T-helper 2 cell (primary cell): ENCODE measurements around the gene SMG6.

Experiments
- DNase-seq, 5 experiments: peaks; one replicate each; pipeline versions ENCODE4 v3.0.0 to v3.0.0-alpha.2; 2012 to 2022

SMG6 gene

GRCh38 chr17:2138761-2139160 is 164.8 kb downstream of the SMG6 start:
- no peak for DNase-seq

DNA sequence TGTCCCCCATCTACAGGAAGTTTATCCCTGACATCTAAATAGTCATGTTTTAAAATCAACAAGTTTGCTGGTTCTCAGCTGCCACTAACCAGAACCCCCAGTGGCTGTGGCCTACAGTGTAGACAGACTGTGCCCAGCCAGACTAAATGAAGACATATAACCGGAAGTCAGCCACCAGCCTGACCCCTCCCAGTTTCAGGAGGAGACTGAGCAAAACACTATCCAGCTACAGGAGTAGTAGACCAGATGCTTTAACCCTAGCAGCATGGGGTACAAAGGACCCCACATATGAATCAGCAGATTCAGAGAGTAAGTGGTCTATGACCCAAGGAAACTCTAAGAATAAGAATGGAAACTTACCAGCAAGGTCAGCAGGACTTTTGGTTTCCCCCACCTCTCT is 165.3 kb downstream of the SMG6 start:
- peak in 1 of 5 experiments; percentile 35 for DNase-seq

DNA sequence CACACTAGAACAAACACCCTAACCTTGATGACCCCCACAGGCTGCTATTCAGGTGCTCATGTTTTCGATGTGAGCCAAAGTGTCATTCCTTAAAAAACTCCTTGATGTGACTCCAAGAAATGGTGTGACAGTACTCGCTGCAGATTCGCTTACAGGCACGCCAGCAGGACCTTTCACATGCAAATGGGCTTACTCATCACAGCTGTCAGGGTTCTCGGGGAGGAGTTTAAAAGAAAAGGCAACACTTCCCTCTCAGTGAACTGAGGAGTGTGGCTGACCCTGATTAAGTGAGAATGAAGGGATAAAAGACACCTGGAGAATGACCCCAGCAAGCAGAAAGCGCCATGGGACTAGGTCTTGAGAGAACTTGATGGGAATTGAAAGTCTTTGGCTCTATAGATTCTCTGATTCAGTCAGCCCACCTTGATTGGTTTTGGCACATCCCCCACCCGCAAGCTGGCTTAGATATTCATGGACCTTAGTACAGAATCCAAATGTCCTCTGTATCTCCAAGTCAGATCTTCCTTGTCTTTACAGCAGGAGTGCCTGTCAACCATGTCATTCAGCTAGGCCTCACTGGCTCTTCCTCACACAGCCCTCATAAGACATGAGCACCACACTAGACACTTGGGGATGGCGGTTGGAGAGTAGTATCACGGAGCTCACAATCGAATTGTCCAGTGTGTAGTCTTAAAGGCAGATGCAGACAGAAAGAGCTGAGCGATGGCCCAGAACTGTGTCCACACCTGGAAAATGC is 166.1 kb downstream of the SMG6 start:
- DNase-seq: no peak

GRCh38 chr17:2136241-2136640 is 167.3 kb downstream of the SMG6 start:
- DNase-seq: no peak

DNA sequence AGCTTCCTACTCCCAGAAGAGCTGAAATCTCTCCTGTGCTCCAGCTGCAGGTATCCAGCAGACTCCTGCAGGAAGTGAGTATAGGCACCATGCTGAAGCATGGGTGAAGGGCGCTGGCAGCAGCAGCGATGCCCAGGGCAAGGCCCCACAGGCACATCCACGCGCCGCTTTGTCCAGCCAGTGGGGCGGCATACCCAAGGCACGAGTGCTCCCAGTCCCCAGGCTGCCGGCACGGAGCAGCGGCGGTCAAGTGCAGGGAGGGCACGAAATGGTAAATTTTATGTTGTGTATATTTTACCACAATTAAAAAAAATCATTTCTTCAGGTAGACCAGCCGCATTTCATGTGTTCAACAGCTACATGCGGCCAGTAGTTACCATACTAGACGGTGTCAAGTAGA is 175.6 kb downstream of the SMG6 start:
- DNase-seq: no peak

DNA sequence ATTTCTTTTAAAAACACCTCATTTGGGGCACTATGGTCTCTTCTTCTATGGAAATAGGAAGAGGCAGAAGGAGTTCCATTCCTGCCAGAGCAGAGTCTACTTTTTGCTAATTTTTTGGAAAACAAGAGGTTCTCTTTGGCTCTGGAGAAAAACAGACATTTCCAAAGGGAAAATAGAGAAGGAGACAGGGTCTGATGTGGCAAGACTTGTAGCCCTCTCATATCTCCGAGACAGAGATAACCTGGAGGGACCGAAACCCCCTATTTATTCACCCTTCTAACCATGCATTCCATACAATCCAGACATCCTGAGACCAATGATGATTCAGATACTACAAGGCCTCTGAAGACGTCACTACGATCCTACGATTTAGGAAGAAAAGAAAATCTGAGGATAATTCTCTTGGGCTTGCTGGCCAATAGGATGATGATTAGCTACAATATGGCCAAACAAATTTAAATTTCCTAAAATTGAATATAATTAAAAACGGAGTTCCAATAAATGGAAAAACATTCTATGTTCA is 178.5 kb downstream of the SMG6 start:
- no peak for DNase-seq

- DNase-seq: no peak
Measured at GRCh38 chr17:2124391-2124790, 179.2 kb downstream of the SMG6 start.

GRCh38 chr17:2123375-2124251 is 180.0 kb downstream of the SMG6 start:
- DNase-seq: no peak

GRCh38 chr17:2122641-2123302 is 180.8 kb downstream of the SMG6 start:
- DNase-seq: no peak

DNA sequence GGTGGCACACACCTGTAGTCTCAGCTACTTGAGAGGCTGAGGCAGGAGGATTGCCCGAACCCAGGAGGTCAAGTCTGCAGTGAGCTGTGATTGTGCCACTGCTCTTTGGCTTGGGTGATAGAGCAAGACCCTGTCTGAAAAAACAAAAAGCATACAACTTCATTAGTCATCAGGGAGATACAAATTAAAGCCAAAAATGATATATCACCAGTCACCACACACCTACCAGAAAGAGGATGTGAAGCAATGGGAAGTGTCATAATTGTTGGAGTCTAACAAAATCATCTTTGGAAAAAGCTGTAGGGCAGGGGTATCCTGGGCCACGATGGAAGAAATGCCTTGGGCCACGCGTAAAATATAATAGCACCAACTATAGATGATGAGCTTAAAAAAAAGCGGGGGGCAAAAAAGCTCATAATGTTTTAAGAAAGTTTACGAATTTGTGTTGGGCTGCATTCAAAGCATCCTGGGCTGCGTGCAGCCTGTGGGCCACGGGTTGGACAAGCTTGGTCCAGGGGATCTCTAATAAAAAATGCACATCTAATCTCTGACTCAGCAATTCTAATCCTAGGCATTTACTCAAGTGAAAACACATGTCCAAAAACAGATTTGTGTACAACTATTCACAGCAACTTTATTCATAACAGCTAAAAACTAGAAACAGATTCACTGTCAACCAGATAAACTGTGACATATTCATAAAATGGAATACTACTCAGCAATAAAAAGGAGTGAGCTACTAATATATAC is 182.8 kb downstream of the SMG6 start:
- no peak for DNase-seq

- DNase-seq: no peak
Measured at GRCh38 chr17:2113279-2113622, 190.3 kb downstream of the SMG6 start.

DNA sequence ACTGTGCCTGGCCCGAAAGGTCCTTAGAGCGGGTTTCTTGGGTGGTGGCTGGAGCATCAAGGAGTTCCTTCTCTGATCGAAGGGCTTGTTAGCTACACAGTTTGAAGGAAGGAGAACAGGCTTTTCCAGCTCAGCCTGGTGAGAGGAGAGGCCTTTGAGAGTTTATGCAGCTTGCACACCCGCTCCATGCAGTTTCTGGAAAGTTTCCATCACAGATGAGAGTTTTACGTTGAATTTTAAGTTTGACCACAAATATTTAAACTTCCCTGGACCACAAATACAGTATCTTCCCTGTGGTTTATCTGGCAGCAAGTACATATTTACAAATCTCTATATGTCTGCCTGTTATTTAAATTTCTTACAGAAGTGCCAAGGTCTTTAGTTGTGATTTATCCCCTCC is 191.9 kb downstream of the SMG6 start:
- DNase-seq: no peak

GRCh38 chr17:2110436-2110835 is 193.1 kb downstream of the SMG6 start:
- DNase-seq: no peak

- no peak for DNase-seq
Measured at GRCh38 chr17:2108170-2108569, 195.4 kb downstream of the SMG6 start.

- no peak for DNase-seq
Measured at GRCh38 chr17:2107506-2107905, 196.1 kb downstream of the SMG6 start.

DNA sequence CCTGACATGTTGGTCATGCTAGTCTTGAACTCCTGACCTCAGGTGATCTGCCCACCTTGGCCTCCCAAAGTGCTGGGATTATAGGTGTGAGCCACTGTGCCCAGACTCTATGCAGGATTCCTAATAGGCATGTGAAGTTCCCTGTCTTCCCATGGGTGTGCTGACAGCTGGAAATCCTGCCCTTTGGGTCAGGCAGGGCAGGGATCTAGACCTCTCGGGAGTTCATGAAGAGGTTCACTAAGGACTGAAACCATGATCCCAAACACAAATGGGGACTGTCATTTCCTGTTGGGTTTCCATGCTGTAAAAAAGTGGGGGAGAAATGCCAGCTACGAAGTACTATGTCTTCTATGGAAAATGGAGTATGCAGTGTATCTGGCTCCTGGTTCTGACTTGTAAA is 196.5 kb downstream of the SMG6 start:
- no peak for DNase-seq

DNA sequence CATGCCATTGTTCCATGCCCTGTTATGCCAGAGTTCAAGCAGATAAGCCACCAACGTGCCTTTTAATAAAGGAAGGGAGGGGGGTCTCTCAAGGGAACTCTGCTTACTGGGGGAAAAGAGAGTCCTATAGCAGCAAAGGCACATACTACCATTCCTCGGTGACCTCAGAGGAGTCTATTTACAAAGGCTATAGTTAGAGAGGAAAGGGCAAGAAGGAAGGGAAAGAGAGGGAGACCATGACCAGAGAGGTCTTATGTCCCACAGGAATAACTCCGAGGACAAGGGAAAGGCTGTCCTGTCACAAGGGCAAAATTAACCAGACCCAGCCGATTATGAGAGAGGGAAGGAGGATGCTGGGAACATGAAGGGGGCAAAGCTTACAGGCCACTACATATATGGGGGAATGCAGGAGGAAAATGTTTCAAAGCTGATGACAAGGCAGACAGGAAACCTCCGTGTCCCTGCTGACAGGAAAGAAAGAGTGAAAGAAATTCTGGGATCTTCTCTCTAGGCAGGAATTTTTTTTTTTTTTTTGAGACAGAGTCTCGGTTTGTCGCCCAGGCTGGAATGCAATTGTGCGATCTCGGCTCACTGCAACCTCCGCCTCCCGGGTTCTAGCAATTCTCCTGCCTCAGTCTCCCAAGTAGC is 197.2 kb downstream of the SMG6 start:
- DNase-seq: no peak

- DNase-seq: no peak
Measured at GRCh38 chr17:2105663-2106062, 197.9 kb downstream of the SMG6 start.

GRCh38 chr17:2102931-2103809 is 200.4 kb downstream of the SMG6 start:
- DNase-seq: no peak

- peak in 1 of 5 experiments; percentile 15 for DNase-seq
Measured at GRCh38 chr17:2101448-2102257, 201.9 kb downstream of the SMG6 start.
